Measurements from ENCODE around the gene MAP3K12. TPM values are rescaled to one million over a fixed set of nuclear protein-coding genes. Genes with fewer than 3 reads are reported as not detected.
A peak's percentile ranks its signal among the peaks of the same experiment; 100 is the strongest.

Gene MAP3K12
- total and polyA plus RNA-seq, 2 experiments from 2014 or later = 10.0 to 16.0 TPM

GRCh38 chr12:53484686-53485575 is 14.3 kb downstream of the MAP3K12 start:
- Histone ChIP-seq H3K27ac (no peak overlapping the region), H3K27me3 (no peaks in the 10 kb centered on the region), H3K4me2 (no peak overlapping the region)

GRCh38 chr12:53483979-53484377 is 15.3 kb downstream of the MAP3K12 start:
- no peaks in the 10 kb centered on the region for H3K27me3 ChIP-seq
- peaks cover 25% of the 10 kb centered on the region for H4K20me1 ChIP-seq (ENCODE audit: insufficient read depth, poor library complexity, severe bottlenecking)
- H3K27ac ChIP-seq = no peak overlapping the region
- no peak for TF ChIP-seq EZH2 (IDR thresholded peaks at IDR 0.05; ENCODE audit: borderline replicate concordance)
- no peak for TF ChIP-seq CTCF (IDR thresholded peaks at IDR 0.05; ENCODE audit: poor library complexity)
- no peak for TF ChIP-seq EZH2phosphoT487 (IDR thresholded peaks at IDR 0.05; ENCODE audit: low read depth, severe bottlenecking, unreplicated experiment)
- H3K9me2 ChIP-seq (replicated peaks; ENCODE audit: insufficient read depth) = no peaks in the 10 kb centered on the region
- no peak overlapping the region for H3K4me2 ChIP-seq
- H3K36me3 ChIP-seq (replicated peaks; ENCODE audit: insufficient read depth, low read depth) = no peaks in the 10 kb centered on the region
- H3K79me2 ChIP-seq = peaks cover 15% of the 10 kb centered on the region
- H3K4me1 ChIP-seq (ENCODE audit: insufficient read depth) = no peaks in the 10 kb centered on the region
- no peak overlapping the region for H2AFZ ChIP-seq
- H3K9me3 ChIP-seq (ENCODE audit: low read depth) = no peaks in the 10 kb centered on the region
- 91% methylated on average over 4 of the region's 4 CpGs for WGBS (ENCODE audit: low lambda C conversion rate, missing lambda C conversion rate)
- no peak for DNase-seq (ENCODE audit: low spot score)
- H3K4me3 ChIP-seq = no peak overlapping the region

More at GRCh38 chr12:53484686-53485575, 14.3 kb downstream of the MAP3K12 start:
- Histone ChIP-seq H4K20me1 (ENCODE audit: insufficient read depth, poor library complexity, severe bottlenecking) (peaks cover 16% of the 10 kb centered on the region), H2AFZ (no peak overlapping the region), H3K4me3 (no peak overlapping the region), H3K36me3 (replicated peaks; ENCODE audit: insufficient read depth, low read depth) (no peaks in the 10 kb centered on the region), H3K9me2 (replicated peaks; ENCODE audit: insufficient read depth) (no peaks in the 10 kb centered on the region), H3K79me2 (peaks cover 16% of the 10 kb centered on the region), H3K9me3 (ENCODE audit: low read depth) (no peaks in the 10 kb centered on the region), H3K4me1 (ENCODE audit: insufficient read depth) (no peaks in the 10 kb centered on the region)
- TF ChIP-seq EZH2 (IDR thresholded peaks at IDR 0.05; ENCODE audit: borderline replicate concordance) (no peak), CTCF (IDR thresholded peaks at IDR 0.05; ENCODE audit: poor library complexity) (no peak), EZH2phosphoT487 (IDR thresholded peaks at IDR 0.05; ENCODE audit: low read depth, severe bottlenecking, unreplicated experiment) (no peak)
- no peak for DNase-seq (ENCODE audit: low spot score)
- 93% methylated on average over 10 of the region's 10 CpGs for WGBS (ENCODE audit: low lambda C conversion rate, missing lambda C conversion rate)

GRCh38 chr12:53483225-53483978 is 15.9 kb downstream of the MAP3K12 start:
- Histone ChIP-seq H3K27me3 (no peaks in the 10 kb centered on the region), H3K9me2 (replicated peaks; ENCODE audit: insufficient read depth) (no peaks in the 10 kb centered on the region), H3K4me2 (no peak overlapping the region), H3K79me2 (peaks cover 15% of the 10 kb centered on the region), H3K36me3 (replicated peaks; ENCODE audit: insufficient read depth, low read depth) (no peaks in the 10 kb centered on the region), H3K9me3 (ENCODE audit: low read depth) (no peaks in the 10 kb centered on the region), H3K4me1 (ENCODE audit: insufficient read depth) (no peaks in the 10 kb centered on the region), H4K20me1 (ENCODE audit: insufficient read depth, poor library complexity, severe bottlenecking) (peaks cover 31% of the 10 kb centered on the region), H3K27ac (peak overlapping the region; percentile 13), H2AFZ (no peak overlapping the region), H3K4me3 (no peak overlapping the region)
- TF ChIP-seq EZH2phosphoT487 (IDR thresholded peaks at IDR 0.05; ENCODE audit: low read depth, severe bottlenecking, unreplicated experiment) (no peak), EZH2 (IDR thresholded peaks at IDR 0.05; ENCODE audit: borderline replicate concordance) (no peak), CTCF (IDR thresholded peaks at IDR 0.05; ENCODE audit: poor library complexity) (no peak)
- DNase-seq (ENCODE audit: low spot score) = no peak
- 79% methylated on average over 9 of the region's 9 CpGs for WGBS (ENCODE audit: low lambda C conversion rate, missing lambda C conversion rate)

Data from hepatocyte (in vitro differentiated cells).